Muscle of leg (tissue), 11 donors: ENCODE measurements around the gene FANCD2. TPM values are rescaled to one million over a fixed set of nuclear protein-coding genes. Genes with fewer than 3 reads are reported as not detected.
"Not testable (repeated sequence)": the region's sequence is repeated elsewhere in the genome, so short reads cannot be mapped to it uniquely, and the experiment has no call there.

Experiments
- DNase-seq: peaks from one replicate; pipeline ENCODE4 v3.0.0; 2013
- H3K27ac ChIP-seq: one replicate; pipeline ENCODE4 v1.5.1; 2013; ENCODE audit warnings: mild to moderate bottlenecking, low read length, control low read depth
- H3K27me3 ChIP-seq: one replicate; pipeline ENCODE4 v1.6.1; 2013; ENCODE audit warnings: low read length; ENCODE audit not compliant: control insufficient read depth, insufficient read depth
- H3K36me3 ChIP-seq: one replicate; pipeline ENCODE4 v1.6.1; 2013; ENCODE audit warnings: low read length; ENCODE audit not compliant: control insufficient read depth, insufficient read depth
- H3K4me1 ChIP-seq: one replicate; pipeline ENCODE4 v1.6.1; 2013; ENCODE audit warnings: low read length; ENCODE audit not compliant: control insufficient read depth, insufficient read depth
- H3K4me3 ChIP-seq: one replicate; pipeline ENCODE4 v1.5.1; 2013; ENCODE audit warnings: low read length, control low read depth
- H3K9me3 ChIP-seq: replicated peaks from 2 replicates; pipeline ENCODE4 v1.6.1; 2013; ENCODE audit warnings: low read depth, low read length; ENCODE audit not compliant: control insufficient read depth
- WGBS: methylation state at CpG from one replicate; pipeline ENCODE4 v1.1.5; 2013; ENCODE audit warnings: missing lambda C conversion rate; ENCODE audit not compliant: insufficient coverage; 5-methylcytosine and 5-hydroxymethylcytosine counted together
- polyA plus RNA-seq, 8 donors: library from polyadenylated mRNA; unstranded; fragments of 120-200 nt; gene quantifications; one replicate each; pipeline versions ENCODE4 v1.2.1 to v1.2.3, GENCODE V29; 2013; ENCODE audit warnings: inconsistent platforms in 1 of 8, low replicate concordance in 1 of 8; ENCODE audit not compliant: insufficient read length in 8 of 8, insufficient read depth in 1 of 8
- total RNA-seq: library from RNA; stranded (reverse); fragments of 120-200 nt; gene quantifications from one replicate; pipeline ENCODE4 v1.2.4, GENCODE V29; 2013

The FANCD2 gene
- total and polyA plus RNA-seq, 9 donors, result 6.5 to 11.5 (median 9.5) TPM

DNA sequence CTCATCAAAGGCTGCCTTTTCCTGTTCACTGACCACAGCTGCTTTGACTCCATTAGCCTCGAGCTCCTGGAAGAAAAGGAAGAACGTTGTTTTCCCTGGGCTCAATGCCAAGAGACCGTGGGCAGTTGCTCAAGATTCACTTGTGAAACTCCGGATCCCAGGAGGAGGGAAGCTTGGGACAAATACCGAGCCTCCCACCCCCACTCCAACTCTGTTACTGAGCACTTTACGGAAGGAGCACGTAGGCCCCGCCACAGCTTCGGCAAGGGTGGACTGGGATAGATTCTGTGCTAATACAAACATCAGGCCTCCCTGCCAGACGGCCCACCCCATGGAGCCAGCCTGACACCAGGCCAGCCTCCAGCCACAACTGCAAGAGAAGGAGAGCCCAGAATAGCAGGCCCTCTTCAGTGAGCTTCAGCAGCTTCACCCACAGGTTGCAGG is 10.8 kb upstream of the FANCD2 start:
- H3K9me3 ChIP-seq, result no peaks in the 10 kb centered on the region
- H3K27ac ChIP-seq, result peak overlapping the region; percentile 79
- H3K4me1 ChIP-seq, result peaks cover 25% of the 10 kb centered on the region
- no peak overlapping the region for H3K4me3 ChIP-seq
- H3K36me3 ChIP-seq, result peaks cover 11% of the 10 kb centered on the region
- 0% methylated on average over 4 of the region's 10 CpGs for WGBS
- H3K27me3 ChIP-seq, result no peaks in the 10 kb centered on the region
- DNase-seq, result peak; percentile 95

DNA sequence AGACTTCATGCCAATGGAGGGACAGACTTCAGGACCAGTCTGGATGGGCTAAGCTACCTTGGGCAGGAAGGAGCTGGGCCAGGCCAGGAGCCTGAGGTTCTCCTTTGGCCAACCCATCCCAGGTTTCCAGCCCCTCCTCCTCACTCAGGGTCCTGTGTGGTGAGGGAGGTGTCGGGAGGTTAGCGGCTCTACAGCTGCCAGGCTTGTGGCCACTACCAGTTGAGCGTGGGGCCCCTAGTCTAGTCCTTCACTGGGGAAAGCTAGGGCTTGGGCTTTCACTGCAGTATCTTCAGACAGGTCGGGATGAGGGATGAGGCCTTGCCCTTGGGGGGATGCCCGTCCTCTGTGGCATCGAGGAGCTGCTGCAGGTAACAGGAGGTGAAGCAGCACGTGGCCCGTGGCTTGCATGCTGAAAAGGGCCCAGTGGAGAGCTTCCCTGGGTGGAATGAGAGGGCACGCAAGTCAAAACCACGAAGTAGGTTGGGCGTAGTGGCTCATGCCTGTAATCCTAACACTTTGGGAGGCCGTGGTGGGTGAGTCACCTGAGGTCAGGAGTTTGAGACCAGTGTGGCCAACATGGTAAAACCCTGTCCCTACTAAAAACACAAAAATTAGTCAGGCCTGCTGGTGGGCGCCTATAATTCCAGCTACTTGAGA is 8.5 kb upstream of the FANCD2 start:
- Histone ChIP-seq H3K4me3 (no peak overlapping the region), H3K27me3 (no peaks in the 10 kb centered on the region), H3K27ac (no peak overlapping the region), H3K36me3 (peaks cover 29% of the 10 kb centered on the region), H3K9me3 (no peaks in the 10 kb centered on the region), H3K4me1 (peaks cover 13% of the 10 kb centered on the region)
- no peak for DNase-seq
- WGBS, result 93% methylated on average over 9 of the region's 13 CpGs

DNA sequence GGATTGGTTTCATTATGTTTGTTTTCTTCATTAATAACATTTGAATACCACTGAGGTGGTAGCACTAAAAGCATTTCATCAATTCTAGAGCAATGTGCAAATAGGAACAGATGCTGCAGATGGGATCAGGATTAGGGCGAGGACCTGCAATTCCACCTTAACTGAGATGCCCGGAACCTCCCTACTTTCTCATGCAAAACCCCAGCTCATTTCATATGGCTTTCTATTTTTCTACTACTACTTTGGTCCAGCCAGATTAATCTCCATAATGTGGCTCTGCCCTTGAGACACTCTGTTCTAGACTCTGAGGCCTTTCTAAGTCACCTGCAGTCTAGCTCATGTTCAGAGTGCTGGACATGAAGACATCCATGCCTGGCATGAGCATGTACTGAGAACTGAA is 7.4 kb upstream of the FANCD2 start:
- H3K4me3 ChIP-seq, H3K27me3 ChIP-seq, DNase-seq, H3K27ac ChIP-seq, H3K9me3 ChIP-seq: not testable (repeated sequence)
- WGBS, result 100% methylated on average over 1 of the region's 2 CpGs
- Histone ChIP-seq H3K4me1 (peaks cover 13% of the 10 kb centered on the region), H3K36me3 (peaks cover 34% of the 10 kb centered on the region)

DNA sequence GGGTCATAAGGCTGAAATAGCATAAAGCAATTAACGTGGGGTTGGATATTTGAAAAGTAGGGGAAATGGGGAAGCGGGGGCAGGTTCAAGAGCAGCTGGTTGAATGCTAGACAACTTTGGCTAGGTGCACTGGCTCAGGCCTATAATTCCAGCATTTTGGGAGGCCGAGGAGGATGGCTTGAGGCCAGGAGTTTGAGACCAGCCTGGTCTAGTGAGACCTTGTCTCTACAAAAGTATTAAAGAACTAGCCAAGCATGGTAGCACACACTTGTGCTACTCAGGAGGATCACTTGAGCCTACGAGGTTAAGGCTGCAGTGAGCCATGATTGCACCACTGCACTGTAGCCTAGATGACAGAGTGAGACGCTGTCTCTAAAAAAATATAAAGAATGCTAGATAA is 6.9 kb upstream of the FANCD2 start:
- Histone ChIP-seq H3K27ac (no peak overlapping the region), H3K27me3 (no peaks in the 10 kb centered on the region), H3K4me1 (peaks cover 13% of the 10 kb centered on the region), H3K36me3 (peaks cover 34% of the 10 kb centered on the region), H3K9me3 (no peaks in the 10 kb centered on the region), H3K4me3 (no peak overlapping the region)
- DNase-seq, result no peak
- 74% methylated on average over 3 of the region's 5 CpGs for WGBS

DNA sequence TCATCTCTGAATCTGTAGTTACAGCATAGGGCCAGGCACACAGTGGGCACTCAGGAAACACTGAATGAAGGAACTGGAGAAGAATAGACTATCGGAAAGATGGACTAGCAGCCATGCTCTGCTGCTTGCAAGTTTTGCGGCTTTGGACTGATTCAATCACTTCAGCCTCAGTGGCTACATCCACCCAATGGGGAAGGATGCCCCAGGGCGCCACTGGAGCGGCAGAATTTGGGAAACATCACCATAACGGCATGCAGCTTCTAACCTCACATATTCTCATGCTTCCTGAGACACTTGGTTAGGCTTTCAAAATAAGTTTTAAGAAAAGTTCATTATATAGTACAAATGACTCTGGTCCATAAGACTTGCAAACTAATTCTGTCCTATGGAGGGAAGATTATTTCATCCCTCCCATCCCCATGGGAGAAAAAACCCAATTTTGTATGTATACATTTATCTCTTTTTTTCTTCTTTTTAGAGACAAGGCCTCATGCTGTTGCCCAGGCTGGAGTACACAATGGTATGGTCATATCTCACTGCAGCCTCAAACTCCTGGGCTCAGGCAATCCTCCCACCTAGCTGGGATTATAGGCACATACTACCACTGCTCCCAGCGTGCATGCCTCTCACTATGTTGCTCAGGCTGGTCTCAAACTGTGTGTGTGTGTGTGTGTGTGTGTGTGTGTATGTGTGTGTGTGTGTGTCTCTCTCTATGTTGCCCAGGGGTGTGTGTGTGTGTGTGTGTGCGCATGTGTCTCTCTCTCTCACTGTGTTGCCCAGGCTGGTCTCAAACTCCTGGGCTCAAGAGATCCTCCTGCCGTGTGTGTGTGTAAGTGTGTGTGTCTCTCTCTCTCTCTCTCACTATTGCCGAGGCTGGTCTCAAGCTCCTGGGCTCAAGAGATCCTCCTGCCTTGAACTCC is 4.1 kb upstream of the FANCD2 start:
- Histone ChIP-seq H3K27me3 (no peaks in the 10 kb centered on the region), H3K27ac (no peak overlapping the region), H3K36me3 (peaks cover 34% of the 10 kb centered on the region), H3K4me1 (peaks cover 14% of the 10 kb centered on the region), H3K4me3 (no peak overlapping the region), H3K9me3 (no peaks in the 10 kb centered on the region)
- 100% methylated on average over 1 of the region's 9 CpGs for WGBS
- no peak for DNase-seq

DNA sequence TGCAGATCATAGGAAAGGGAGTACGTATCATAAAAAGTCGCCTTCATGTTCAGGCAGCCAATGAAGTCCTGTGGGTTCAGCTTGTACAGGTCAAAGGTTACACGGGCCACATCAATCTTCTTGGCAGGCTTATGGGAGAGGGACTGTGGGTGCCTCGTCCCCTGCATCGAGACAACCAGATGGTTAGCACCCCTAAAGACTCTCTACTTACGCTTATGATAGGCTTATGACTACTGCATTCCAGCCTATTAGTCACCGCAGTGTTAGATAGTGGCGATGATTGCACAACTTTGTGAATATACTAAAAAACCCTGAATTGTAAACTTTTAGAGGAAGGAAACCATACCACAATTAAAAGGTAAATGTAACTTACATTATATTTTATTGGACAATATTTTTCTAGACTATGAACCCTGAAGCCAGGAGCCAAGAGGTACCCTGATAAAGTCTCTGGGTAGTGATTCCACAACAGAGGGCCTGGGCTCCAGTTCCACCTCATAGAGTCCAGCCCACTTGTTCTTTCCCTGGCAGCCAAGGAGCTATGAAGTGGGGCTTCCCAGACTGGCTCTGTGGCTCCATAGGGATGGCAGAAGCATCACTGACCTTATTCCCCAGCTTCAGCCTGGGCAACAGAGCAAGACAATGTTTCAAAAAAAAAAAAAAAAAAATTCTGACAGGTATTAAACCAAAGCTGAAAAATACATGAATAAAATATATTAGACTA is 2.5 kb upstream of the FANCD2 start:
- peaks cover 27% of the 10 kb centered on the region for H3K36me3 ChIP-seq
- no peak overlapping the region for H3K4me3 ChIP-seq
- 100% methylated on average over 1 of the region's 8 CpGs for WGBS

DNA sequence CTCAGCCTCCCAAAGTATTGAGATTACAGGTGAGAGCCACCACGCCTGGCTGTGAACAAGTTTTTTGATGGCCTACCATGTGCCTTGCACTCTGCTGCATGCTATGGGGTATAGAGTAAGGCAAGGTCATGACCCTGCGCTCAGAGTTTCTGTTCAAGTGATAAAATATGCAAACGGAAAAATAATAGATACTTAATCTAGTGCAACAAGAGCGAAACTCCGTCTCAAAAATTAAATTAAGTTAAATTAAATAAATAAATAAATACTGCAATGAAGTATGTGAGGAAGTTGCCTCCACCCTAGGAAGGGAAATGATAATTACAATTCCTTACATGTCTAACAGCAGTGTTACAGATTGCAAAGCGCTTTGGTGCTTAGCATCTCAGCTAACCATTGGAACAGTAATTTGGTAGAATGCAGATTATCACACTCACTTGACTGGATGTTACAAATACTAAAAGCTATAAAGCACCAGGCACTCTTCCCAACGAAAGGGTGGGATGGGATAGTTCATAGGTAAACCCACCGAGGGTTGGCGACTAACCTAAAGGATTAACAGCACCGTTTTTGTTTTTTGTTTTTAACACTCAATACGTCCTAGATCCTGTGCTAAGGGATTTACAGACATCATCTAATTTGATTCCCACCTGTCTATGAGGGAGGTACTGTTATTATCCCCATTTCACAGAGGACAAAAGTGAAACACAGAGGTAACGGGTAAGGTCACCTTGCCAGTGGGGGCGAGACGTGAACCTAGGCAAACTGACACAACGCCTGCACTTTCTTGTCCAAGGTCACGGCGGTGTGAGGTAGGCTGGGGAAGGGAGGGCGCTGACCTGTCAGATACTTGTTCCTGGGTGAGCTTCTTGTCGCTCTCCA is 793 bp upstream of the FANCD2 start:
- peak overlapping the region; percentile 65 for H3K27ac ChIP-seq
- peak overlapping the region; percentile 81 for H3K4me3 ChIP-seq
- H3K36me3 ChIP-seq, result peaks cover 23% of the 10 kb centered on the region
- DNase-seq, result no peak
- H3K27me3 ChIP-seq, result no peaks in the 10 kb centered on the region
- peaks cover 16% of the 10 kb centered on the region for H3K4me1 ChIP-seq
- no peaks in the 10 kb centered on the region for H3K9me3 ChIP-seq
- 0% methylated on average over 7 of the region's 19 CpGs for WGBS

More for the DNA sequence above, 2.5 kb upstream of the FANCD2 start:
- peaks cover 16% of the 10 kb centered on the region for H3K4me1 ChIP-seq
- H3K27me3 ChIP-seq, result no peaks in the 10 kb centered on the region
- H3K9me3 ChIP-seq, result no peaks in the 10 kb centered on the region
- no peak for DNase-seq
- H3K27ac ChIP-seq, result no peak overlapping the region

DNA sequence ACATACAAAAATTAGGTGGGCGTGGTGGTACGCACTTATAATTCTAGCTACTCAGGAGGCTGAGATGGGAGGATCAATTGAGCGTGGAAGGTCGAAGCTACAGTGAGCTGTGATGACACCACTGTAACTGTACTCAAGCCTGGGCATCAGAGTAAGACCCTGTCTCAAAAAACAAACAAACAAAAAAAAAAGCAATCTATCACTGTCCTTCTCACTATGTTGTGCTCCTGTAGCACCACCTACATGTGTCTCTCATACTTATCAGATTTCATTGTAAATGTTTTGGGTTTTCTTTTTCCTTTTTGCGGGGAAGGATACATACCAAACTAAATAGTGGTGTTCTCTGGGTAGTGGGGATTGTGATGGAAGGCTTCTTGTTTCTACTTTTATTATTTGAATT is 14.8 kb downstream of the FANCD2 start:
- Histone ChIP-seq H3K4me3 (no peak overlapping the region), H3K9me3 (no peaks in the 10 kb centered on the region), H3K36me3 (peaks cover 10% of the 10 kb centered on the region), H3K4me1 (no peaks in the 10 kb centered on the region), H3K27me3 (no peaks in the 10 kb centered on the region), H3K27ac (no peak overlapping the region)
- 90% methylated on average over 2 of the region's 5 CpGs for WGBS
- no peak for DNase-seq

DNA sequence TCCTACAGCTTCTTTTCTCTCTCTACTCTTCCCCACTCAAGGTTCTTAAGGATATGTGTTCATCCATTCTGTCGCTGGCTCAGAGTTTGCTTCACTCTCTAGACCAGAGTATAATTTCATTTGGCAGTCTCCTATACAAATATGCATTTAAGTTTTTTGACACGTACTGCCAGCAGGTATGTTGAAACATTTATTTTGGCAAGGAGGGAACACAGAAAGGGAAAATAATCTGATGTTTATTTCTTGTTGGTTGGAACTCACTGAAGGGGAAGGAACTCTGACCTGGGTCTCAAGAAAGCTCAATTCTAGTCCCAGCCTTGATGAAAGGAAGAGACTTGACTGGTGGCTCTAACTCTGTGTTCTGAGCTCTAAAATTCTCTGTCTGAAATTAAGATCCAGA is 21.6 kb downstream of the FANCD2 start:
- Histone ChIP-seq H3K4me1 (no peaks in the 10 kb centered on the region), H3K9me3 (no peaks in the 10 kb centered on the region), H3K27ac (no peak overlapping the region), H3K4me3 (no peak overlapping the region), H3K27me3 (no peaks in the 10 kb centered on the region), H3K36me3 (peaks cover 1% of the 10 kb centered on the region)
- no peak for DNase-seq
- WGBS, result no CpG with 5 or more reads among the region's 2 CpGs
